ENCODE measurements around the gene UBASH3B. TPM values are rescaled to one million over a fixed set of nuclear protein-coding genes. Genes with fewer than 3 reads are reported as not detected.
"Not testable (repeated sequence)": the region's sequence is repeated elsewhere in the genome, so short reads cannot be mapped to it uniquely, and the experiment has no call there.

The UBASH3B gene
- total and polyA plus RNA-seq, 9 donors = 0.31 to 5.9 (median 1.8) TPM

DNA sequence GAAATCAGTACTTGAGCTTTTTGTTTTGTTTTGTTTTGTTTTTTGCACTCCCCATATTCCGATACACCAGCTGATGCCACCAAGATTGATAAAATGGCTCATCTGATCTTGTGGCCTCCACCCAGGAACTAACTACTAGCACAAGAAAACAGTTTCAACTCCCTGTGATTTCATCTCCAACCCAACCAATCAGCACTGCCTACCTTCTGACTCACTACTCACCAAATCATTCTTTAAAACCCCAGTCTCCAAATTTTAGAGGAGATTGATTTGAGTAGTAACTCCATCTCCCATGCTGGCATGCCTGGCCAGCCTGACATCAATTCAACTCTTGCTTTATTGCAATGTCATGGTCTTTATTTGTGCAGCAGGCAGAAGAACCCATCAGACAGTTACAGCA, 166.7 kb downstream of the UBASH3B start:
- Histone ChIP-seq H3K4me3 (no peak overlapping the region), H3K36me3 (no peaks in the 10 kb centered on the region), H3K27ac (no peak overlapping the region), H3K27me3 (no peaks in the 10 kb centered on the region), H3K4me1 (ENCODE audit: insufficient read depth) (no peaks in the 10 kb centered on the region), H3K9me3 (no peaks in the 10 kb centered on the region)
- WGBS, 3 donors = 35 to 63% (median 48%) methylated on average over 1 of the region's 1 CpG
- no peak for TF ChIP-seq EP300 (IDR thresholded peaks at IDR 0.05)
- TF ChIP-seq POLR2A (IDR thresholded peaks at IDR 0.05) = no peak
- TF ChIP-seq CTCF (IDR thresholded peaks at IDR 0.05) = no peak
- intact Hi-C loops (cut with DNase I) = no loop called here
- DNase-seq = no peak

- no peaks in the 10 kb centered on the region for H3K4me1 ChIP-seq (ENCODE audit: insufficient read depth)
- no peaks in the 10 kb centered on the region for H3K9me3 ChIP-seq
- intact Hi-C loops (cut with DNase I) = no loop called here
- no peaks in the 10 kb centered on the region for H3K27me3 ChIP-seq
- H3K4me3 ChIP-seq = no peak overlapping the region
- no peak for DNase-seq
- WGBS, 3 donors = 77 to 95% (median 91%) methylated on average over 4 of the region's 4 CpGs
- H3K27ac ChIP-seq = no peak overlapping the region
- TF ChIP-seq POLR2A (IDR thresholded peaks at IDR 0.05) = no peak
- no peak for TF ChIP-seq CTCF (IDR thresholded peaks at IDR 0.05)
- no peak for TF ChIP-seq EP300 (IDR thresholded peaks at IDR 0.05)
- no peaks in the 10 kb centered on the region for H3K36me3 ChIP-seq
Measured at GRCh38 chr11:122823564-122823963, 168.0 kb downstream of the UBASH3B start.

- H3K36me3 ChIP-seq; H3K27ac ChIP-seq; H3K27me3 ChIP-seq; DNase-seq; H3K4me3 ChIP-seq; H3K9me3 ChIP-seq; intact Hi-C loops (cut with DNase I); H3K4me1 ChIP-seq (ENCODE audit: insufficient read depth): not testable (repeated sequence)
- 70 to 85% (median 82%) methylated on average over 6 of the region's 6 CpGs for WGBS, 3 donors
Measured at GRCh38 chr11:122829371-122829770, 173.8 kb downstream of the UBASH3B start.

DNA sequence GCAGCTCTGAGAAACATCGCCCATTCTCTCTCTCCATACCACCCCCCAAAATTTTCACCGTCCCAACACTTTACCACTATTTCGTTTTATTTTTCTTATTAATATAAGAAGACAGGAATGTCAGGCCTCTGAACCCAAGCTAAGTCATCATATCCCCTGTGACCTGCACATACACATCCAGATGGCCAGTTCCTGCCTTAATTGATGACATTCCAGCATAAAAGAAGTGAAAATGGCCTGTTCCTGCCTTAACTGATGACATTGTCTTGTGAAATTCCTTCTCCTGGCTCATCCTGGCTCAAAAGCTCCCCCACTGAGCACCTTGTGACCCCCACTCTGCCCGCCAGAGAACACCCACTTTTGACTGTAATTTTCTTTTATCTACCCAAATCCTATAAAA, 176.8 kb downstream of the UBASH3B start:
- DNase-seq; H3K4me1 ChIP-seq (ENCODE audit: insufficient read depth); H3K9me3 ChIP-seq; H3K27me3 ChIP-seq; H3K27ac ChIP-seq; H3K4me3 ChIP-seq; intact Hi-C loops (cut with DNase I); H3K36me3 ChIP-seq: not testable (repeated sequence)
- WGBS, 3 donors = 79 to 87% (median 83%) methylated on average over 4 of the region's 4 CpGs

DNA sequence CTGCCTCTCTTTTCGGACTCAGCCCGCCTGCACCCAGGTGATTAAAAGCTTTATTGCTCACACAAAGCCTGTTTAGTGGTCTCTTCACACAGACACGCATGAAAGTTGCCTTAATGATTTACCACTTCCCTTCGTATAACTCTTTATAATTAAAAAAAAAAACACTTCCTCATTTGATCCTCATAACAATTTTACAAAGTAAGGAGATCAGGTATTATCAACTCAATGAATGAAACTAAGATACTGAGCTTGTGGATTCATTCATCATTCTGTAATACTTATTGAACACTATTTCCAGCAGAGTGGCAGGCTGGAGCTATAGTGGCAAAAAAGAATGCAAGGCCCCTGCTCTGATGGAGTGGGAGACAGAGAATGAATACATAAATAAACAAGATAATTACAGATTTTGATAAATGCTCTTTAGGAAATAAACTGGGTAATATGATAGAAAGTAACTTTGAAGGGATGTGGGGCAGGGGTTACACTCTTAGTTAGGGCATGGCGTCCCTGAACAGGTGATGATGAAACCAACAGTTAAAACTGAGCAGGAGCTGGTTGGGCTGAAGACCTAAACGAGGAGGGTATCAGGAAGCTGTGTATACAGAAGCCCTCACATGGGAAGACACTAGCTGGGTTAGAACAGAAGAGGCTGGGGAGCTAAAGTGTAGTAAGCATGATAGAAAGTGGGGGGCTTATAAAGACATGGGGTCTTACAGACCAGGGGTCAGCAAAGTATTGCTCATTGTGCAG, 177.4 kb downstream of the UBASH3B start:
- no peaks in the 10 kb centered on the region for H3K27me3 ChIP-seq
- no peaks in the 10 kb centered on the region for H3K4me1 ChIP-seq (ENCODE audit: insufficient read depth)
- no peak for DNase-seq
- no peaks in the 10 kb centered on the region for H3K9me3 ChIP-seq
- TF ChIP-seq CTCF (IDR thresholded peaks at IDR 0.05) = no peak
- no peak for TF ChIP-seq EP300 (IDR thresholded peaks at IDR 0.05)
- TF ChIP-seq POLR2A (IDR thresholded peaks at IDR 0.05) = no peak
- no peaks in the 10 kb centered on the region for H3K36me3 ChIP-seq
- H3K27ac ChIP-seq = no peak overlapping the region
- WGBS, 3 donors = 63 to 68% (median 67%) methylated on average over 6 of the region's 6 CpGs
- H3K4me3 ChIP-seq = no peak overlapping the region
- intact Hi-C loops (cut with DNase I) = no loop called here
